Measurements from ENCODE around the gene NUMBL.
"Not testable (repeated sequence)": the region's sequence is repeated elsewhere in the genome, so short reads cannot be mapped to it uniquely, and the experiment has no call there.

The NUMBL gene

DNA sequence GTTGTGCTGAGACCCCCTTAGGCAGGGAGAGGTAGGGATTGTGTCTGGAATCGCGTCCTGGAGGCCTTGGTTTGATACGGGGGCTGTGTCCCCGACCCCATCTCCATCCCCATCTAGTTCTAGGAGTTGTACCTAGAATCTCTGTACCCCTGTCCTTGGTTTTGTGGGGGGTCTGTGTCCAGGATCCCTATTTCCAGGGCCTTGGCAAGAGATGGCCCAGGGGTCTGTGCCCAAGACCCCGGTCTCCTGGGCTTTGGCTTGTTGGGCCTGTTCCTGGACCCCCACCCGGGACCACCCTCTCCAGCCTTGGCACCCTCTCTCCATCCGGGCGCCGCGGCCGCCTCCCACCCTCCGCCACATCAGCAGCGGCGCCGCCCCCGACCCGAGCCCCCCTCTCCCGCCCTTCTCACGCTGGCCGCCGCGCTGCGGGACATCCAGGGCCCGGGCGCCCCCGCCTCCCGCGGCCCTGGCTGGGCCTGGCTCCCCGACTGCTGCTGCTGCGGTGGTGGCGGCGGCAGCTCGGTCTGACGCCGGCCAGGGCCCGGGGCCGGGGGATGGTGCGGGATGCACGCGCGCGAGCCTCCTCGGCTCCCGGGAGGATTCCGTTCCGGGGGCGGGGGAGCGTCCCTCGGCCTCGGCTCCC is at the start of gene NUMBL:
TSS of gene NUMBL (minus strand) at position 602 of the 643 bp plus-strand sequence. CDS start at position 434, 168 bp downstream.
- peak within 1 kb of the TSS; percentile 57 to 97 (median 88) for H3K27ac ChIP-seq
- H3K4me3 ChIP-seq: peak within 1 kb of the TSS; percentile 50 to 78 (median 62)

DNA sequence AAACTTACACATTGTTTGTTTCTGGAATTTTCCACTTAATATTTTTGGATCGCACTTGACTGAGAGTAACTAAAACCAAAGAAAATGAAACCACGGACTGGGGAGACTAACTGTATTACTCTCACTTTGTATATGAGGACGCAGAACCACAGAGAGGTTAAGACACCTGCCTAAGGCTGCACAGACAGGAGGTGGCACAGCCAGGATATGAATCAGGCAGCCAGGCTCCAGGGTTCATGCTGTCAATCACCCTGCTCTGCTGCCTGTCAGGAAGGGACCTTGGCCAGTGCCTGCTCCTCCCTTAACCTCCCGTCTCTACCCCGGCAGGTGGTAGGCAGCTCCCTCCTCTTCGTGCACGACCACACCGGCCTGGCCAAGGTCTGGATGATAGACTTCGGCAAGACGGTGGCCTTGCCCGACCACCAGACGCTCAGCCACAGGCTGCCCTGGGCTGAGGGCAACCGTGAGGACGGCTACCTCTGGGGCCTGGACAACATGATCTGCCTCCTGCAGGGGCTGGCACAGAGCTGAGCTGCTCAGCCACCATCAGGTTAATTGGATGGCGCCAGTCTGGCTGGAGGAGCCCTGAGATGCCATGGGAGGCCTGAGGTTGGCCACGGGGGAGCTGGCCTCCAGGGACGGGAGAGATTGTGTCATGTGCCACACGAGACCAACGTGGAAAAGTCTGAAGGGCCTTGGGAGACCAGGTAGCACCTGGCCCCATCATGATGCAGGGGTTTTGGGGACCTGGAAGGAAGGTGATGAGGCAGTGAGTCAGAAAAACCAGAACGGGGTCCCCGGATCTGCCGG is 48.8 kb upstream of the NUMBL start:
- no peak overlapping the region for H3K4me3 ChIP-seq
- peak overlapping the region in 13 of 21 experiments; percentile 42 to 86 (median 71) for H3K27ac ChIP-seq

GRCh38 chr19:40737102-40737644 is 46.7 kb upstream of the NUMBL start:
- Histone ChIP-seq H3K4me3 (no peak overlapping the region), H3K27ac (peak overlapping the region in 3 of 21 experiments; percentile 1 to 44 (median 2))

DNA sequence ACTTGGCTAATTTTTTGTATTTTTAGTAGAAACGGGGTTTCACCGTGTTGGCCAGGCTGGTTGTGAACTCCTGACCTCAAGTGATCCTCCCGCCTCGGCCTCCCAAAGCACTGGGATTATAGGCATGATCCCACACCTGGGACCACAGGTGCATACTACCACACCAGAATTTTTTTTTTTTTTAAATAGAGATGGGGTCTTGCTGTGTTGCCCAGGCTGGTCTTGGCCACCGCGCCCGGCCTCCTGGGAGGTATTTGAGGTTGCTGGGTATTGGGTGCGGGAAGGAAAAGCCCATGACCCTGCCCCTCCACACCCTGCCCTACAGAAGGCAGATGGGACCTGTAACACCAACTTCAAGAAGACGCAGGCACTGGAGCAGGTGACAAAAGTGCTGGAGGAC is 46.2 kb upstream of the NUMBL start:
- Histone ChIP-seq H3K27ac (peak overlapping the region in 3 of 21 experiments; percentile 1 to 44 (median 2)), H3K4me3 (no peak overlapping the region)

GRCh38 chr19:40735013-40735771 is 44.7 kb upstream of the NUMBL start:
- H3K27ac ChIP-seq: peak overlapping the region in 1 of 21 experiments; percentile 23

DNA sequence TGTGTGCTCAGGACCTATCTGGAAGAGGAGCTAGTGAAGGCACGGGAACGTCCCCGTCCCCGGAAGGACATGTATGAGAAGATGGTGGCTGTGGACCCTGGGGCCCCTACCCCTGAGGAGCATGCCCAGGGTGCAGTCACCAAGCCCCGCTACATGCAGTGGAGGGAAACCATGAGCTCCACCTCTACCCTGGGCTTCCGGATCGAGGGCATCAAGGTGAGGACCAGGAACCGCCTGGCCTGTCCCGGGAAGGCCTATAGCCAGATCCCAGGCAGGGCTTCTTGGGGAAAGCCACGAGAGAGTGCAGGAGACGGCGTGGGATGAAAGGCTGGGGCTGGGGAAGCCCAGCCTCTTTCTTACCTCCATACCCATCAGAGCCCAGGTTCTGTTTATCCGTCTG is 42.7 kb upstream of the NUMBL start:
- peak overlapping the region in 1 of 21 experiments; percentile 13 for H3K27ac ChIP-seq
- H3K4me3 ChIP-seq: no peak overlapping the region

More at GRCh38 chr19:40735013-40735771, 44.7 kb upstream of the NUMBL start:
- no peak overlapping the region for H3K4me3 ChIP-seq

DNA sequence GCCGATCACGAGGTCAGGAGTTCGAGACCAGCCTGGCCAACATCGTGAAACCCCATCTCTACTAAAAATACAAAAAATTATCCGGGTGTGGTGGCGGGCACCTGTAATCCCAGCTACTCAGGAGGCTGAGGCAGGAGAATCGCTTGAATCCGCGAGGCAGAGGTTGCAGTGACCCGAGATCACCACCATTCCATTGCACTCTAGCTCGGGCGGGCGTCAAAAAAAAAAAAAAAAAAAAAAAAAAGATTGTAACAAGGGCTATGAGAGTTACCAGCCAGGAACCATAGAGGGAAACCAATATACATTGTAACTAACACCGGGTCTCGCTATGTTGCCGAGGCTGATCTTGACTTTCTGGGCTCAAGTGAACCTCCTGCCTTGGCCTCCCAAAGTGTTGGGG is 41.9 kb upstream of the NUMBL start:
- H3K27ac ChIP-seq, H3K4me3 ChIP-seq: not testable (repeated sequence)

DNA sequence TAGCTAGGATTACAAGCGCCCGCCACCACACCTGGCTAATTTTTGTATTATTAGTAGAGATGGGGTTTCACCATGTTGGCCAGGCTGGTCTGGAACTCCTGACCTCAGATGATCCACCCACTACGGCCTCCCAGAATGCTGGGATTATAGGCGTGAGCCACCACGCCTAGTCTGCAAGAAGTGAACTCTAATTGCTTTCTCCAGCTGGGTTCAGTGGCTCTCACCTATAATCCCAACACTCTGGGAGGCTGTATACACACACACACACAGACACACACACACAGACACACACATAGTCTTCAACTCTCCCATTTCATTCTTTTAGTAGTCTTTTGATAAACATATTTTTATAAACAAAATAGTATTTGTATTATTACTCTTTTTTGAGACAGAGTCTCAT is 39.6 kb upstream of the NUMBL start:
- H3K27ac ChIP-seq: not testable (repeated sequence)

DNA sequence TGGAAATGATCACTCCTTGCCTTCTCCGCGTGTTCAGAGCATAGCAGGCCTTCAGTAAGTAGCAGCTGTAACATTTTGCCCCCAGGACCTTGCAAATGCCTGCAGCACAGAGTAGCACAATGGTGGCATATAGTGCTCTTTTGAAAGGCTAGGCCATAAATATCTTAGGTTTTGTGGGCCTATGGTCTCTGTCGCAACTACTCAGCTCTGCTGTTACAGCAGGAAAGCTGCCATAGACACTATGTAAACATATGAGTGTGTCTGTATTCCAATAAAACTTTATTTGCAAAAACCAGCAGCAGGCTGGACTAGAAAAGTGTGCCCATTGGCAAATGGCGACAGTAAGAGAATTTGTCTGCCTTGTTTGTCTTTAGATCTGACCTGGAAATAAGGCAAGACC is 35.8 kb upstream of the NUMBL start:
- H3K4me3 ChIP-seq: no peak overlapping the region
- H3K27ac ChIP-seq: no peak overlapping the region

More for the DNA sequence above, 39.6 kb upstream of the NUMBL start:
- not testable (repeated sequence) for H3K4me3 ChIP-seq

GRCh38 chr19:40724855-40725254 is 34.4 kb upstream of the NUMBL start:
- H3K4me3 ChIP-seq: no peak overlapping the region

GRCh38 chr19:40724315-40724714 is 33.9 kb upstream of the NUMBL start:
- Histone ChIP-seq H3K27ac (no peak overlapping the region), H3K4me3 (no peak overlapping the region)

More at GRCh38 chr19:40724855-40725254, 34.4 kb upstream of the NUMBL start:
- H3K27ac ChIP-seq: peak overlapping the region in 2 of 21 experiments; percentile 1 to 10

DNA sequence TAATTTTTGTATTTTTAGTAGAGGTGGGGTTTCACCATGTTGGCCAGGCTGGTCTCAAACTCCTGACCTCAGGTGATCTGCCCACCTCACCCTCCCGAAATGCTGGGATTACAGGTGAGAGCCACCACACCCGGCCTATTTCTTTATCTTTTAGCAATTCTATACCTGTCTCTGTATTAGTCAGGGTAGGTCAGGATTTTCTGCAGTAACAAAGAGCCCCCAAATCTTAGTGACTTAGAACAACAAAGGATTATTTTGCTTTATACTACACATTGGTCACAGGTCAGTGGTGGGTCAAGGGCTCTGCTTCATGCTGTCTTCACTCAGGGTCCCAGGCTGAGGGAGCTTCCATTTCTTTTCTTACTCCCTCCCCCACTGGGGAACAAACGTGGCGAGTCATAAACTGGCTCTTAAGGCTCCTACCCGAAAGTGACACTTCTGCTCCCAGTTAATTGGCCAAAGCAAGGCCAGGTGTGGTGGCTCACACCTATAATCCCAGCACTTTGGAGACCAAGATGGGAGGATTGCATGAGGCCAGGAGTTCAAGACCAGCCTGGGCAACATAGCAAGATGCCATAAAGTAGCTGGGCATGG is 33.3 kb upstream of the NUMBL start:
- Histone ChIP-seq H3K27ac (no peak overlapping the region), H3K4me3 (no peak overlapping the region)

GRCh38 chr19:40721936-40722661 is 31.6 kb upstream of the NUMBL start:
- H3K27ac ChIP-seq: peak overlapping the region in 17 of 21 experiments; percentile 13 to 99 (median 95)
- peak overlapping the region in 1 of 7 experiments; percentile 8 for H3K4me3 ChIP-seq

- peak overlapping the region in 19 of 21 experiments; percentile 32 to 99 (median 95) for H3K27ac ChIP-seq
- H3K4me3 ChIP-seq: peak overlapping the region in 3 of 7 experiments; percentile 7 to 87 (median 66)
These were observed 30.7 kb upstream of the NUMBL start for GRCh38 chr19:40721140-40721486.

GRCh38 chr19:40719414-40719894 is 29.0 kb upstream of the NUMBL start:
- H3K27ac ChIP-seq: peak overlapping the region; percentile 15 to 99 (median 95)
- H3K4me3 ChIP-seq: peak overlapping the region; percentile 51 to 87 (median 66)

DNA sequence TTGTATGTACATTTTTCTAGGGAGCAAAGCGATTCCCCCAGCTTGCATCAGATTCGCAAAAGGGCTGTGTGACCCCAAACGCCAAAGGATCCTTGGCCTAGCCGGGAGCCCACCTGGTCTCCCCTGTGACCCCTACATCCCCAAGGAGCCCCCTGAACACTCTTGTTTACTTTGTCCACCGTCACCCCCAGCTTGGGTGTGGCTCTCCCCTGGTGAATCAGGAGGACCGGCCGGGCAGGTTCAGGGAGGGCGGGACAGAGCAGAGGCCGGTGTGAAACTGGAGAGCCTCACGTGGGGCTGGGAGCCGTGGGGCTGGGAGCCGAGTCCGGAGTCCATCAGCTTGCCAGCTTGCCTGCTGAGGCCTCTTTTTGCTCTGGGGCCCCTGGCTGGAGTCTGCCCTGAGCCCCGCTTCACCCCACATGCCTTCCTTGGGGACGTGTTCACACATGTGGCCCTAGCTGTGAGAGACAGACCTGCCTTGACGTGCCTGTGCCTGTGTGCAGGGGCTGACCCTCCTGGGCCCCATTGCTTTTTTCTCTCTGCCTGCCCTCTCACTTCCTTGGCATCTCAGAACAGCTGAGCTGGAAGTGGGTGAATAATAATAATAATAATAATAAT is 28.4 kb upstream of the NUMBL start:
- Histone ChIP-seq H3K27ac (peak overlapping the region; percentile 73 to 99 (median 95)), H3K4me3 (peak overlapping the region; percentile 51 to 87 (median 66))

GRCh38 chr19:40717880-40718773 is 27.7 kb upstream of the NUMBL start:
- Histone ChIP-seq H3K27ac (peak overlapping the region; percentile 73 to 99 (median 95)), H3K4me3 (peak overlapping the region; percentile 51 to 87 (median 66))
